ENCODE results near the gene CALHM6. TPM values are rescaled to one million over a fixed set of nuclear protein-coding genes. Genes with fewer than 3 reads are reported as not detected.

Gene CALHM6
- total and polyA plus RNA-seq, 2 experiments from 2014 or later: 1.2 to 1.6 TPM

DNA sequence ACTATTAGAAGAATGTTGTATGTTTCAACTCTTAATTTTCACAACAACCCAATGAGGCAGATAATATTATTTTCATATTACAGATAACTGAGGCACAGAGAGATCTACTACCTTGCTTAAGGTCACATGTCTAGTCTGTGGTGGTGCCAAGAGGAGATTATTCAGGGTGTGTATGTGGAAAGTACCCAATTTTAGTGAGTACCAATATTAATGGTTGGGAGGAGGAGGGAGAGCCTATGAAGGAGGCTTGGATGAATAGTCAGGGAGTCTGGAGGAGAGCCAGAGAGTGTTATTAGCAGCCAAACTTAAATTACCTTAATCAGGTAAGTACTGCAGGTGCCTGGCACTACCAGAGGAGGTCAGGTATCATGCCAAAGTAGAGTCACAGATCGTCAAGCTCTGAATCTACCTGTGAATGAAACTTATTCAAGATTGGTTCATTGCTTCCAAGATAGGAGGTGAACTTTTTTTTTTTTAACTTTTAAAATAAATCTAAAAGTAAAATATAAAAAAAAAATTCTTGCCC lies 10.9 kb upstream of the CALHM6 start (continued):
- TF ChIP-seq, protein P1, sequence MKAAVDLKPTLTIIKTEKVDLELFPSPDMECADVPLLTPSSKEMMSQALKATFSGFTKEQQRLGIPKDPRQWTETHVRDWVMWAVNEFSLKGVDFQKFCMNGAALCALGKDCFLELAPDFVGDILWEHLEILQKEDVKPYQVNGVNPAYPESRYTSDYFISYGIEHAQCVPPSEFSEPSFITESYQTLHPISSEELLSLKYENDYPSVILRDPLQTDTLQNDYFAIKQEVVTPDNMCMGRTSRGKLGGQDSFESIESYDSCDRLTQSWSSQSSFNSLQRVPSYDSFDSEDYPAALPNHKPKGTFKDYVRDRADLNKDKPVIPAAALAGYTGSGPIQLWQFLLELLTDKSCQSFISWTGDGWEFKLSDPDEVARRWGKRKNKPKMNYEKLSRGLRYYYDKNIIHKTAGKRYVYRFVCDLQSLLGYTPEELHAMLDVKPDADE (IDR thresholded peaks at IDR 0.05): no peak
- TF ChIP-seq EZH2phosphoT487 (IDR thresholded peaks at IDR 0.05; ENCODE audit: unreplicated experiment) (no peak), JUNB (IDR thresholded peaks at IDR 0.05; ENCODE audit: unreplicated experiment) (no peak), POLR2AphosphoS5 (IDR thresholded peaks at IDR 0.05; ENCODE audit: low read depth) (no peak), ZNF331 (CRISPR knock-in tag; IDR thresholded peaks at IDR 0.05; ENCODE audit: low read depth) (no peak), EZH2 (IDR thresholded peaks at IDR 0.05; ENCODE audit: low read depth, unreplicated experiment) (no peak), CREB1 (CRISPR knock-in tag; IDR thresholded peaks at IDR 0.05; ENCODE audit: low read depth) (no peak)

DNA sequence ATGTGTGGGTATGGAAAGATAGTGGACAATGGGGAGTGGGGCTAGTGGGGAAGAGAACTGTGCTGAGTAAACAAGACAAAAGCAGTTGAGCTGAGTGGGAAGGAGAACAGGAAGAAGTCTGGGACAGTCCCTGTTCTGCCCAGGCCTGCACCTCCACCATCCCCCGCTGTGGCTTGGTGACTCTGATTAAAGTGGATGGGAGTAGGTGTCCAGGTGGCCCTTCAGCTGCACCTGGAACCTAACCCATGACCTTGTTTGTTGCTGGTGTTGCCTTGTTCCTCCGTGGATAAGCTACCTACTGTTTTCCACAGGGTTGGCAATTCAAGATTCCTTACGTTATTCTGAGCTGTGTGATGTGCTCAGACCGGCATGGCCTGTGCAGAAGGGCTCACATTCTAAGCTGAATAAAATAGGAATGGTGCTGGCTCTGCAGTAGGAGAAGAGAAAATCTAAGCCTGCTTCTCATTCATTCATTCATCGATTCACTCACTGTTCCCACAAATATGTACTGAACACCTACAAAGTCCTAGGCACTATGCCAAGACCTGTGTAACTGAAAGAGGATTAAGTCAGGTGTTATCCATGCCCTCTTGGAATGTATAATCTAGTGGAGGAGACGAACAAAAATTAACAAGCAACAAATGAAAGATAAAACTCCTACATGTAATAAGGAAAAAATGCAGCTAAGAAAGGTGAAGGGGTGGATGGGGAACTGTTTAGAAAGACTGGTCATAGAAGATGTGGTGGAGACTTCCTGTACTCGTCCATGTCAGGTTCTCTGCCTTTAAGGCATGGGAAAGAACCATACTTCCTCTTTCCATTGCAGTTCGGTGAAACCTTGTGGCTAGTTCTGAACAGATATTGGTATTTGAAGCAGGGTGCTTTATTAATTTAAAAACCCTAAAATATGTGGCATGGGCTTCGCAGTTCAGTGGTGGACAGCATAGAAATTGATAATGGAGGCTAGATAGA lies 10.1 kb upstream of the CALHM6 start:
- ATAC-seq (peak; percentile 59; the same call in 2 of the 3 replicates), DNase-seq (ENCODE audit: low spot score) (peak; percentile 19)
- H3F3A ChIP-seq (replicated peaks; ENCODE audit: low read depth): no peaks in the 10 kb centered on the region
- Mint-ChIP-seq H3K36me3 (ENCODE audit: low read depth) (no peaks in the 10 kb centered on the region), H3K4me3 (no peak overlapping the region), H3K27ac (peak overlapping the region; percentile 56; the same call in 1 of the 2 replicates), H3K4me1 (peaks cover 7% of the 10 kb centered on the region; the same call in 2 of the 3 replicates), H3K9me3 (no peaks in the 10 kb centered on the region), H3K27me3 (ENCODE audit: insufficient read depth, low read depth, poor library complexity) (no peaks in the 10 kb centered on the region)
- no peaks in the 10 kb centered on the region for H3K27me3 ChIP-seq (ENCODE audit: insufficient read depth)
- H3K4me3 ChIP-seq: no peak overlapping the region
- no peak overlapping the region for H3K27ac ChIP-seq (ENCODE audit: low read depth)
- H3K79me2 ChIP-seq (replicated peaks; ENCODE audit: insufficient read depth): no peaks in the 10 kb centered on the region
- H3K9me2 ChIP-seq (ENCODE audit: insufficient read depth): no peaks in the 10 kb centered on the region
- no peaks in the 10 kb centered on the region for H3K36me3 ChIP-seq (ENCODE audit: insufficient read depth)
- no peaks in the 10 kb centered on the region for H4K20me1 ChIP-seq (replicated peaks; ENCODE audit: insufficient read depth)
- H2AFZ ChIP-seq: no peak overlapping the region; the same call in 1 of the 2 replicates
- H3K4me2 ChIP-seq: no peak overlapping the region
- TF ChIP-seq POLR2AphosphoS5 (IDR thresholded peaks at IDR 0.05; ENCODE audit: low read depth) (no peak), ZNF331 (CRISPR knock-in tag; IDR thresholded peaks at IDR 0.05; ENCODE audit: low read depth) (no peak), STAT1 (IDR thresholded peaks at IDR 0.05; ENCODE audit: unreplicated experiment) (no peak), ZNF114 (CRISPR knock-in tag; IDR thresholded peaks at IDR 0.05) (no peak), EZH2phosphoT487 (IDR thresholded peaks at IDR 0.05; ENCODE audit: unreplicated experiment) (no peak)
- TF ChIP-seq, protein P2, sequence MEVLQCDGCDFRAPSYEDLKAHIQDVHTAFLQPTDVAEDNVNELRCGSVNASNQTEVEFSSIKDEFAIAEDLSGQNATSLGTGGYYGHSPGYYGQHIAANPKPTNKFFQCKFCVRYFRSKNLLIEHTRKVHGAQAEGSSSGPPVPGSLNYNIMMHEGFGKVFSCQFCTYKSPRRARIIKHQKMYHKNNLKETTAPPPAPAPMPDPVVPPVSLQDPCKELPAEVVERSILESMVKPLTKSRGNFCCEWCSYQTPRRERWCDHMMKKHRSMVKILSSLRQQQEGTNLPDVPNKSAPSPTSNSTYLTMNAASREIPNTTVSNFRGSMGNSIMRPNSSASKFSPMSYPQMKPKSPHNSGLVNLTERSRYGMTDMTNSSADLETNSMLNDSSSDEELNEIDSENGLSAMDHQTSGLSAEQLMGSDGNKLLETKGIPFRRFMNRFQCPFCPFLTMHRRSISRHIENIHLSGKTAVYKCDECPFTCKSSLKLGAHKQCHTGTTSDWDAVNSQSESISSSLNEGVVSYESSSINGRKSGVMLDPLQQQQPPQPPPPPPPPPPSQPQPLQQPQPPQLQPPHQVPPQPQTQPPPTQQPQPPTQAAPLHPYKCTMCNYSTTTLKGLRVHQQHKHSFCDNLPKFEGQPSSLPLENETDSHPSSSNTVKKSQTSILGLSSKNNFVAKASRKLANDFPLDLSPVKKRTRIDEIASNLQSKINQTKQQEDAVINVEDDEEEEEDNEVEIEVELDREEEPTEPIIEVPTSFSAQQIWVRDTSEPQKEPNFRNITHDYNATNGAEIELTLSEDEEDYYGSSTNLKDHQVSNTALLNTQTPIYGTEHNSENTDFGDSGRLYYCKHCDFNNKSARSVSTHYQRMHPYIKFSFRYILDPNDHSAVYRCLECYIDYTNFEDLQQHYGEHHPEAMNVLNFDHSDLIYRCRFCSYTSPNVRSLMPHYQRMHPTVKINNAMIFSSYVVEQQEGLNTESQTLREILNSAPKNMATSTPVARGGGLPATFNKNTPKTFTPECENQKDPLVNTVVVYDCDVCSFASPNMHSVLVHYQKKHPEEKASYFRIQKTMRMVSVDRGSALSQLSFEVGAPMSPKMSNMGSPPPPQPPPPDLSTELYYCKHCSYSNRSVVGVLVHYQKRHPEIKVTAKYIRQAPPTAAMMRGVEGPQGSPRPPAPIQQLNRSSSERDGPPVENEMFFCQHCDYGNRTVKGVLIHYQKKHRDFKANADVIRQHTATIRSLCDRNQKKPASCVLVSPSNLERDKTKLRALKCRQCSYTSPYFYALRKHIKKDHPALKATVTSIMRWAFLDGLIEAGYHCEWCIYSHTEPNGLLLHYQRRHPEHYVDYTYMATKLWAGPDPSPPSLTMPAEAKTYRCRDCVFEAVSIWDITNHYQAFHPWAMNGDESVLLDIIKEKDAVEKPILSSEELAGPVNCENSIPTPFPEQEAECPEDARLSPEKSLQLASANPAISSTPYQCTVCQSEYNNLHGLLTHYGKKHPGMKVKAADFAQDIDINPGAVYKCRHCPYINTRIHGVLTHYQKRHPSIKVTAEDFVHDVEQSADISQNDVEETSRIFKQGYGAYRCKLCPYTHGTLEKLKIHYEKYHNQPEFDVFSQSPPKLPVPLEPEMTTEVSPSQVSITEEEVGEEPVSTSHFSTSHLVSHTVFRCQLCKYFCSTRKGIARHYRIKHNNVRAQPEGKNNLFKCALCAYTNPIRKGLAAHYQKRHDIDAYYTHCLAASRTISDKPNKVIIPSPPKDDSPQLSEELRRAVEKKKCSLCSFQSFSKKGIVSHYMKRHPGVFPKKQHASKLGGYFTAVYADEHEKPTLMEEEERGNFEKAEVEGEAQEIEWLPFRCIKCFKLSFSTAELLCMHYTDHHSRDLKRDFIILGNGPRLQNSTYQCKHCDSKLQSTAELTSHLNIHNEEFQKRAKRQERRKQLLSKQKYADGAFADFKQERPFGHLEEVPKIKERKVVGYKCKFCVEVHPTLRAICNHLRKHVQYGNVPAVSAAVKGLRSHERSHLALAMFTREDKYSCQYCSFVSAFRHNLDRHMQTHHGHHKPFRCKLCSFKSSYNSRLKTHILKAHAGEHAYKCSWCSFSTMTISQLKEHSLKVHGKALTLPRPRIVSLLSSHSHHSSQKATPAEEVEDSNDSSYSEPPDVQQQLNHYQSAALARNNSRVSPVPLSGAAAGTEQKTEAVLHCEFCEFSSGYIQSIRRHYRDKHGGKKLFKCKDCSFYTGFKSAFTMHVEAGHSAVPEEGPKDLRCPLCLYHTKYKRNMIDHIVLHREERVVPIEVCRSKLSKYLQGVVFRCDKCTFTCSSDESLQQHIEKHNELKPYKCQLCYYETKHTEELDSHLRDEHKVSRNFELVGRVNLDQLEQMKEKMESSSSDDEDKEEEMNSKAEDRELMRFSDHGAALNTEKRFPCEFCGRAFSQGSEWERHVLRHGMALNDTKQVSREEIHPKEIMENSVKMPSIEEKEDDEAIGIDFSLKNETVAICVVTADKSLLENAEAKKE (CRISPR knock-in tag; IDR thresholded peaks at IDR 0.05): no peak
- TF ChIP-seq, protein P3, sequence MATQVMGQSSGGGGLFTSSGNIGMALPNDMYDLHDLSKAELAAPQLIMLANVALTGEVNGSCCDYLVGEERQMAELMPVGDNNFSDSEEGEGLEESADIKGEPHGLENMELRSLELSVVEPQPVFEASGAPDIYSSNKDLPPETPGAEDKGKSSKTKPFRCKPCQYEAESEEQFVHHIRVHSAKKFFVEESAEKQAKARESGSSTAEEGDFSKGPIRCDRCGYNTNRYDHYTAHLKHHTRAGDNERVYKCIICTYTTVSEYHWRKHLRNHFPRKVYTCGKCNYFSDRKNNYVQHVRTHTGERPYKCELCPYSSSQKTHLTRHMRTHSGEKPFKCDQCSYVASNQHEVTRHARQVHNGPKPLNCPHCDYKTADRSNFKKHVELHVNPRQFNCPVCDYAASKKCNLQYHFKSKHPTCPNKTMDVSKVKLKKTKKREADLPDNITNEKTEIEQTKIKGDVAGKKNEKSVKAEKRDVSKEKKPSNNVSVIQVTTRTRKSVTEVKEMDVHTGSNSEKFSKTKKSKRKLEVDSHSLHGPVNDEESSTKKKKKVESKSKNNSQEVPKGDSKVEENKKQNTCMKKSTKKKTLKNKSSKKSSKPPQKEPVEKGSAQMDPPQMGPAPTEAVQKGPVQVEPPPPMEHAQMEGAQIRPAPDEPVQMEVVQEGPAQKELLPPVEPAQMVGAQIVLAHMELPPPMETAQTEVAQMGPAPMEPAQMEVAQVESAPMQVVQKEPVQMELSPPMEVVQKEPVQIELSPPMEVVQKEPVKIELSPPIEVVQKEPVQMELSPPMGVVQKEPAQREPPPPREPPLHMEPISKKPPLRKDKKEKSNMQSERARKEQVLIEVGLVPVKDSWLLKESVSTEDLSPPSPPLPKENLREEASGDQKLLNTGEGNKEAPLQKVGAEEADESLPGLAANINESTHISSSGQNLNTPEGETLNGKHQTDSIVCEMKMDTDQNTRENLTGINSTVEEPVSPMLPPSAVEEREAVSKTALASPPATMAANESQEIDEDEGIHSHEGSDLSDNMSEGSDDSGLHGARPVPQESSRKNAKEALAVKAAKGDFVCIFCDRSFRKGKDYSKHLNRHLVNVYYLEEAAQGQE (IDR thresholded peaks at IDR 0.05; ENCODE audit: unreplicated experiment): no peak
- no peaks in the 10 kb centered on the region for H3K4me1 ChIP-seq (ENCODE audit: insufficient read depth)
